Cortex of kidney (tissue), 1 donor: ENCODE measurements around the gene PNPLA5.
"Not testable (repeated sequence)": the region's sequence is repeated elsewhere in the genome, so short reads cannot be mapped to it uniquely, and the experiment has no call there.

Experiments used
- DNase-seq: peaks from one replicate; lab custom pipeline; 2025; lab: John Stamatoyannopoulos, UW

PNPLA5 gene, protein sequence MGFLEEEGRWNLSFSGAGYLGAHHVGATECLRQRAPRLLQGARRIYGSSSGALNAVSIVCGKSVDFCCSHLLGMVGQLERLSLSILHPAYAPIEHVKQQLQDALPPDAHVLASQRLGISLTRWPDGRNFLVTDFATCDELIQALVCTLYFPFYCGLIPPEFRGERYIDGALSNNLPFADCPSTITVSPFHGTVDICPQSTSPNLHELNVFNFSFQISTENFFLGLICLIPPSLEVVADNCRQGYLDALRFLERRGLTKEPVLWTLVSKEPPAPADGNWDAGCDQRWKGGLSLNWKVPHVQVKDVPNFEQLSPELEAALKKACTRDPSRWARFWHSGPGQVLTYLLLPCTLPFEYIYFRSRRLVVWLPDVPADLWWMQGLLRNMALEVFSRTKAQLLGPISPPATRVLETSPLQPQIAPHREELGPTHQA

DNA sequence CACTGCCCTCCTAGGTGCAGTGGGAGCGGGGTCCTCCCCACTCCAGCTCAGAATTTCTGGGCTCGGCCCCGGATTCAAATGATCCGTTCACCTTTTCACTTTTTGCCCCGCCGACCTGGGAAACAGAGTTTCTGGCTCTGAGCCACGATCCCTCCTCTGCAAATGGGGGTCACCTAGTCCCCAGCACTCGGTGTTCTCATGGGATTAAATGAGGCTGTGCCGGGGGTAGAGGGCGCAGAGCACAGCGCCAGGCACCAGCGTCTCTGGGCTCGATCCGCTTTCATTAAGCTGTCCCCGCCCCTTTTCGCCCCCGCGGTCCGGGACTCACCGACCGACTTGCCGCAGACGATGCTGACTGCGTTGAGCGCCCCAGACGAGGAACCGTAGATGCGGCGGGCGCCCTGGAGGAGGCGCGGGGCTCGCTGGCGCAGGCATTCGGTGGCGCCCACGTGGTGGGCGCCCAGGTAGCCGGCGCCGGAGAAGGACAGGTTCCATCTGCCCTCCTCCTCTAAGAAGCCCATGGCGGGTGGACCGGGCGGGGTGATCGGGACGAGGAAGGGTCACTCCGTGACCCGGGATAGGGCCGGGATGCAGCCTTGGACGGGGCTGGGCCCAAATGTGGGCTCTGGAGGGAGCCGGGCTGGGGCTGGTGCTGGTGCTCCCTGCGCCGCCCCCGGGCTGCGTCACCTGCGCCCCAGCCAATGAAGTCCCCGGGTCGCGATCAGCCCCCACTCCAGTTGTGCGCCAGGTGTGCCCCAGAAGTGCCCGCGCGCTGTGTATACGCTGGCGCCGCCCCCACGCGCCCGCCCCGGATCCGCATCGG lies at the start of gene PNPLA5:
TSS of gene PNPLA5 (minus strand) at position 654 of the 823 bp plus-strand sequence. CDS start at position 521, 133 bp downstream.
- no peak for DNase-seq

DNA sequence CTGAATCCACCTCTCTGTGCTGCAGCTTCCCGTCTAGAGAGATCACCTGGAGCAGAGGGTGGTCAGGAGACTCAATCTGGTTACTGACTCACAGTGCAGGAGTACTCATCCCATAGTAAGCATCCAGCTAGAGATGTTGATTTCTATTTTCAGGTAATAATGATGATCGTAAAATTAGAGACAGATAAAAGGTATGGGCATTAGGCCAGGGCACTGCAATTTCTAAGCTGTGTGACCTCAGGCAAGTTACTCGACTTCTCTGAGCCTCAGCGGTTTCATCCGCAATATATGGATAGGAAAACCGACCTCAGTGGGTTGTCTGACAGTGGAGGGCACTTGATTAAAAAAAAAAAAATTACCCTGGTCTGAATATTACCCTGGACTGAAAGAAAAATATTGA lies 49.6 kb upstream of the PNPLA5 start:
- no peak for DNase-seq

DNA sequence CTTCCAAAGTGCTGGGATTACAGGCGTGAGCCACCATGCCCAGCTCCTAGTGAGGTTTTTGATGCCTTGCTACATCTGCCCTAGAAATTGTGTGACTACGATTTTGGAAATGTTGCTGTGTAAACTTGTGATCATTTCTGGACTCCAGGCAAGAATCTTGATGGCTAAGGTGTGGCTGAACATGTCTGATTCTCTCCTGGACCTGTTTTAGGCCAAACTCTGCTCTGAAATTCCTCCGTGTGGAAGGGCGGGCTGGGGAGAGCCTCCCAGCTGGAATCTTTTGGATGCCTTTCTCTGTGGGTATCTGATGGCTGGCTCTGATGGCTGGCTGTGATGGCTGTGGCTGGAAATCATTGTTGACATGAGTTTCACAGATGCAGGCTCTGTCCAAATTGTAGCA lies 40.0 kb upstream of the PNPLA5 start:
- no peak for DNase-seq

DNA sequence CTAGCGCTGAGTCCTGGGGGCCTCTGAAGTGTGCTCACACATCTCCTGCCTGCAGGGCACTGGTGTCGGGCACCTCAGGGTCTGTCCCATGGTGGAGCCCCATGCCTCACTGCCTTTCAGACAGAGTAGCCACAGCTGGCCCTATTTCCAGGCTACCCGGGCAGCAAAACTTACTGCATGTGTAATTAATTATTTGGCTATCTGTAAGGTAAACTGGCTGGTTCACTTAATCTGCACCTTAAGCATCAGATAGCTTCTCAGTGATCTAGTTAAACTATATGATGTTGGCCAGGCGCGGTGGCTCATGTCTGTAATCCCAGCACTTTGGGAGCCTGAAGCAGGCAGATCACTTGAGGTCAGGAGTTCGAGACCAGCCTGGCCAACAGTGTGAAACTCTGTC lies 37.1 kb upstream of the PNPLA5 start:
- DNase-seq, result no peak

DNA sequence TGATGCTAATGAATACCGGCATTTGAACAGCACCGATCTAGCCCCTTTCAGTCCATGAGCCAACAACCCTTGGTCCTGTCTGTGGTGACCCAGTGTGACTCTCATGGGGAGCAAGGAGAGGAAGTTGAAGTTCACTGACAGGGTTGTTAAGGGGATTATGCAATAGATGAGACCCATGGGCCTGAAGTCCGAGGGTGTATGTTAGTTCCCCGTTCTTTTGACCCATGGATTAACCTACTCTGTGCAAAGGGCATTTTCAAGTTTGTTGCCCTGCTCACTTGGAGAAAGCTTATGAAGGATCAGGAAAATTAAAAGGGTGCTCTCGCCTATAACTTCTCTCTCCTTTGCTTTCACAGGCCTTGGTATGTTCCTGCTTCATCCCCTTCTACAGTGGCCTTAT lies 36.7 kb upstream of the PNPLA5 start:
- DNase-seq, result no peak

DNA sequence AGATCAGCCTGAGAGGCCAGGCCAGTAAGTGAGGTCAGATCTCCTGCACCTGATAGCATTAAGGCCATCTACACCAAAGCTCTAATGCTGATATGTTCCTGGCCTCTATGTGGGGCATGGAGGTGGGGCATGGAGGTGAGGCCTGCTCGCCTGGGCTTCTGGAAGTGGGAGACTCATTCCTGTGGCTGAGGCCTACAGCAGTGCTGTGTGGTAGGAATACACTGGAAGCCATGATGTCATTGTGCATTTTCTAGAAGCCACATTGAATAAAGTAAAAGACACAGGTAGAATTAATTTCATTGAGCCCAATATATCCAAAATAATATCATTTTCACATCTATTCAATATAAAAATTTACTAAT lies 34.5 kb upstream of the PNPLA5 start:
- DNase-seq, result no peak

DNA sequence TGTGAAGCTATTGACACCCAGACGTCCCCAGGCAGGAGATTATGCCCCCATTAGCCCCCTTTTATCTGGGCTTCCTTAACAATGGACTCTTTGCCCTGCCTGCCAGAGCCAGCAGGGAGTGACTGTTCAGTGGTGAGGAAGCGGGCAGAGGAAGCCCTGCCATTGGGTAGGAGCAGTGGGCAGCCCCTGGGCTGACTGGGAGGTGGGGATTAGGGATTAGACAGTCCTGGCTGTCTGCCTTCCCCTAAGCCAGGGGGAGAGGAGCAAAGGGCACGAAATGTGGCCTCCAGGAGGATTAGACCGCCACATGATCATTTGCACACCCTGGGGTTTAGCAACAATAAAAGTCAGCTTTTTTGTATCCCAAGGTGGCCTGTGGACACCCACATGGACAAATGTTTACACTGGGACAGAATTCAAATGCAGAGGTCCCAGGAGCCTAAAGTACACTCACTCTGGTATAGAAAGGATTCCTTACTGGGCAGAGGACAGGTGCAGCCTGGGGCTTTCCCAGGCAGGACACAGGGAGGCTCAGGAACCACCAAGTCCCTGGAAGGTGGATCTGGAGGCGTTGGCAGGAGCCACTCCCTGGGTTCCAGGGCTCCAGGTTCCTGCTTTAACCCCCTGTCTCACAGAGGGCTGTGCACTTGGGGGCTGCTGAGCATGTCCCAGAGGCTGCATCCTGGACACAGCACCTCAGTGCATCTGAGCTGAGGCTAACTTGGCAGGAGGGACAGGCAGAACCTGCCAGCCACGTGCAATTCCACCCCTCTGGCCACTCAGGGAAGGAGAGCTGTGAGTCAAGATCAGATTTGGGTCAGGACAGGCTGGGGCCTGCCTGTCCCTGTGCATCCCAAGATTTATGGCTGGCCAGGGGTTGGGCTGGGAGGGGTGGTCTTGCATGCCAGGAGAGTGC lies 33.9 kb upstream of the PNPLA5 start:
- no peak for DNase-seq

DNA sequence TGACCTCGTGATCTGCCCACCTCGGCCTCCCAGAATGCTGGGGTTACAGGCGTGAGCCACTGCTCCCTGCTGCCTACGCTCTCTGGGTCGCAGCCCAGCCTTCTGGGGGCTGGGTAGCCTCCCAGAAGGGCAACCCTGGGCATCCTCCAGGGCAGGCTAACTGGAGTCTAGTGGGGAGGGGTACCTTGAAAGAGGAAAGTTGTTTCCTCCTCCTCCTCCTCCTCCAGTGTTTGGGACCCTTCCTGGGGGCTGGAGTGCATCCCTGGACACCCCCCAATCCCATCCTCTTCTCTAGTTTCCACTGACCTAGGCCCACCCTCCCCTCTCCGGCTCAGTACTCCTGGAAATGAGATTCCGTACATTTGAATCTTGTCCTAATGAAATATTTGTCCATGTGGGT lies 33.1 kb upstream of the PNPLA5 start:
- no peak for DNase-seq

DNA sequence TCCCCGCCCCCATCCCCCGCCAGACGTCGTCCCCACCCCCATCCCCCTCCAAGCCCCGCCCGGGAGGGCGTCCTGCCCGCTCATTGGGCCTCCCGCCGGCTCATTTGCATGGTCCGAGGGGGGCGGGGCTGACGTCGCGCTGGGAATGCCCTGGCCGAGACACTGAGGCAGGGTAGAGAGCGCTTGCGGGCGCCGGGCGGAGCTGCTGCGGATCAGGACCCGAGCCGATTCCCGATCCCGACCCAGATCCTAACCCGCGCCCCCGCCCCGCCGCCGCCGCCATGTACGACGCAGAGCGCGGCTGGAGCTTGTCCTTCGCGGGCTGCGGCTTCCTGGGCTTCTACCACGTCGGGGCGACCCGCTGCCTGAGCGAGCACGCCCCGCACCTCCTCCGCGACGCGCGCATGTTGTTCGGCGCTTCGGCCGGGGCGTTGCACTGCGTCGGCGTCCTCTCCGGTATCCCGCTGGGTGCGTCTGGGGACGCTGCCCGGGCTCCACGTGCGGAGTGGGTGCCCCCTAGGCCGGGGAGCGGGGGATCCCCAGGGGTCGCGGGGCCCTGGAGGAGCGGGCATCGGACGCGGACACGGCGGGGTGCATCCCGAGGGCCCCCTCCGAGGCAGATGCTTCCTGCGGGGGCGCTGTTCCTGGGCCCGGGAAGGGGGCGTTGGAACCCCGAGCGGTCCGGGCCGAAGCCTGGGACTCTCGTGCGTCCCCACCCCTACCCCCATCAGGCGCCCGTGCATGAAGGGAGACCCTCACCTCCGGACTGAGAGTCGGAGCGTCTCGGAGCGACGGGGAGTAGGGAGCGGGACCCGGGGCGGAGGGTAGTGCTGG lies 32.0 kb upstream of the PNPLA5 start, which contains the start of gene PNPLA3:
TSS of gene PNPLA3 (plus strand) at position 175 of the 834 bp plus-strand sequence. CDS start at position 282, 107 bp downstream.
- no peak for DNase-seq

DNA sequence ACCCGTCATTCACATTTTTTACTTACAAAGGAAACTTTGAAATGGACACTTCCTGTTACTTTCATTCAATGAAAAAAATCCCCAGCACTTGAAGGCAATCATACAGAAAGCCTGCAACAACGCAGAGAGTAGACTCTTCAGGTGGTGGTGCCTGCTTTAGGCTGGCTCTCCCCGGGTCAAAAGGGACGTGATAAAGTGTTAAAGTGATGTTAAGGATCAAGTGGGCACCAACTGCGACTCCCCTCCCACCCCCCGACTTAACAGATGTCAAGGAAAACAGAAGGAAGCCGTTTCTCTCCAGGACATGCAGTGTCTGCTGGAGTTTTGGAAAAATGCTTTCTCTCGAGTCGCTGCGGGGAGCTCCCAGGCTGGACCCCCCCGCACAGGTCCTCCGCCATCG lies 31.4 kb upstream of the PNPLA5 start:
- DNase-seq, result no peak

DNA sequence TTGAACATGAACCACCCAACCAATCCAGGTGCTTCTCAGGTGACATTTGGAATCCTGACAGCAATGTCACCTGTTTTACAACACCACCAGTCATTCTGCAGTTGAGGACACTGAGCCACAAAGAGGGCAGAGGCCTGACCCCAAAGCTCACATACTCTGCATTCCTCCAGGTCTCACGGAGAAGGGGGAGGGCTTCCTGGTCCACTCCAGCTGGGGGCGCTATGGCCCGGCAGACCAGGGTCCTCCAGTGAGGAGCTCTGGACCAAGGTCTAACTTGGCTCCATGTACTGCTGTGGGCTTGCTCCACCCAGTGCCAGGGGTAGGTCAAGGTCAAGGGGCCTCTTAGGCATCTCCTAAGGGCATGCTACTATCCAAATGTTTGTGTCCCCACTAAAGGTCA lies 30.3 kb upstream of the PNPLA5 start:
- no peak for DNase-seq

DNA sequence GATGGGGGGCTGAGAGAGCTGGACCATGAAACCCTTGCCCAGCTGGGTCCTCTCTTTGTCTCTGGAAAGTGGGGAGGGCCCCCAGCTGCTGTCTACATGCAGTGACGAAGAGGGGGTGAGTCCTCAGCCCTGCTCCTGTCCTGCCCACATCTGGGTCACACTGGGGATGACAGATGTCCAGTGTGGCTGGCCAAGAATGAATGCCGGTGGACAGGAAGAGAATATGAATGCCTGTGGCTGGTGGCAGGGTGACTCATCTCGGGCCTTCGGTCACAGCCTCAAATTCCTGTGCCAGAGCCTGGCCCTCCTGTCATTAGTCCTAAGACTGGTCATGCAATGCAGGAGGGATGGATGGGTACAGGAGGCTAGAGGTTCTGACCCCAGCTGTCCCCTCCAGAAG lies 29.6 kb upstream of the PNPLA5 start:
- no peak for DNase-seq

DNA sequence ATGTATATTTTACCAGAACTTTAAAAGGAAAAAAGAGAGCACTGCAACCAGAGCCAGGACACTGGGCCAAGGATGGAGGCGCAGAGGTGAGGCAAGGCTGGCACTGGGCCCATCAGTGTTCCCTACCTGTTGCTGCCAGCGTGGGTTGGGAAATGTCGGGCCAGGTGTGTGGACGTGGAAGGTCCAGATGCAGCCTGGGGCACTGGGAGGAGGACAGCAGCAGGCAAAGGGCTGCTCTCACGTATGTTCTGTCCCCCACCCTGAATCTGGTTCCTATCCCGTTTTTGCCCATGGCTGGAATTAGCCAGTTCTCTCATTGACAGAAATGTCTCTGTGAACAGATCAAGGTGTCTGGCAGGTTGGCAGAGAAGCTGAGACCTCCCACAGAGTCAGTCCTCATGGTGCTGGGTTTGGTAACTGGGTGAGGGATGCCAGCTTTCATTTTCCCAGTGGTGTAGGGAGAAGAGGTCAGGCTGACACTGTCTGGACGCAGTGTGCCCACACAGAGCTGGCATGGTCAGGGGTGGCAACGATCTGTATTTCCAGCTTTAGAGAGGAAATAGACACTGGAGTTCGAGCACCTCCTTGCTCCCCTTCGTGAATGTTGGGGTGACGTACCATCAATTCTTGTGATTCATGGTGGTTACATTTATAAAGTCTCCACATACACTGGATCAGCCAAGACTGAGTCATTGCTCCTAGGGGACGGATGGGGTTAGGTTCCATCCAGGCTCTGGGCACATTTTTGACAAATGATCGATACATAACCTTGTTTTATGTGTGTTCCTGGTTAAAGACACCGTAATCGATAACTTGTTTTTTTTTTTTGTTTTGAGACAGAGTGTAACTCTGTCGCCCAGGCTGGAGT lies 27.5 kb upstream of the PNPLA5 start:
- DNase-seq, result no peak

DNA sequence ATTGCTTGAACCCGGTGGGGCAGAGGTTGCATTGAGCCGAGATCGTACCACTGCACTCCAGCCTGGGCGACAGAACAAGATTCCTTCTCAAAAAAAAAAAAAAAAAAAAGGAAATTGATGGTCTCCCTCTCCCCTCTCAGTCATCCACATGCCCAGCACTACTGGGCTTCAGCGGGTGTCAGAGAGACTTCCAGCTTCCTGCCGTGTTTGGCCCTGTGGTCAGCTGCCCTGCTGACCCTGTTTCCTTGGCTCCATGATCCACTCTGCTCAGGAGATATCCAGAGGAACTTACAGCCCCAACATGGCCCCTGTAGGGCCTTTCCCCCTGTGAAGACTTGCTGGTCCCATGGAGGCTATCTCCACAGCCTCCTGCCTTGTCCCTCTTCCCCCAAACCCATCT lies 25.7 kb upstream of the PNPLA5 start:
- DNase-seq, result no peak

DNA sequence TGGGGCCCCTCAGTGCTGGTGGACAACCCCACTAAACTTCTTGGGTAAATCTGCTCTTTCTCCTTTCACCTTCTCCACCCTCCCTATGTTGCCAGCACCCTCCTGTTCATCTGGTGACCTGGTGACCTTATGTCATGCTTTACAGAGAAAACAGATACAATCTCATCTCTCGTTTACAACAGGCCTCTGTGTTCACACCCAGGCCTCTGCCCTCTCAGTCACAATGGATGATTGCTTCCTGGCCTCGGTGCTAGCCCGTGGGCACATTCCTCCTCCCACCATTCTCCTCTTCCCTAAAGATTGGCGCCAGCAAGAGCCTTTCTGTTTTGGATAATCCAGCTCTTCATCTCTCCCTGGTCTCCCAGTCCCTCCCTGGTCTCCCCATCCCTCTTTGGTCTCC lies 19.5 kb upstream of the PNPLA5 start:
- DNase-seq, result no peak

DNA sequence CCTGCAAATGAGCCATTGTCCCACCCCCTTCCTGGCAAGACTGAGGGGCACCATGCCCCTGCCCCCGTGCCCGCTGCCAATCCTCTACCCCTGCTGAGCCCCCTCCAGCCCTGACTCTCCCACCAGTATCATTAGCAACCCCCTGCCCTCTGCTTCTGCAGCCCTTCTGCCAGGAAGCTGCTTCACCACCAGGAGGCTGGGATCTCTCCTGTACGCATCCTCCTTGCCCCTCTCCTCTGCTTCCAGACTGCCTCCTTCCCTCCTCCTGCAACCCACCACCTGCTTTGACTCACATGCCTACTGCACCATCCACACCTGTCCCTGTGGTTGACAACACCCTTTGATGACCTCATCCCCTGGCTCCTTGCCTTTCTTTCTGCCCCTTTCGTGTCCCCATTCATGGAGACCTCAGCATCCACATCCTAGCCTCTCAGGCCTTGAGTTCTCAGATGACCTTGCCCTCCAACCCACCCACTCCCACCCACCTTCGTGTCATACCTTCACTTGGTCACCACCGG lies 18.4 kb upstream of the PNPLA5 start:
- no peak for DNase-seq

DNA sequence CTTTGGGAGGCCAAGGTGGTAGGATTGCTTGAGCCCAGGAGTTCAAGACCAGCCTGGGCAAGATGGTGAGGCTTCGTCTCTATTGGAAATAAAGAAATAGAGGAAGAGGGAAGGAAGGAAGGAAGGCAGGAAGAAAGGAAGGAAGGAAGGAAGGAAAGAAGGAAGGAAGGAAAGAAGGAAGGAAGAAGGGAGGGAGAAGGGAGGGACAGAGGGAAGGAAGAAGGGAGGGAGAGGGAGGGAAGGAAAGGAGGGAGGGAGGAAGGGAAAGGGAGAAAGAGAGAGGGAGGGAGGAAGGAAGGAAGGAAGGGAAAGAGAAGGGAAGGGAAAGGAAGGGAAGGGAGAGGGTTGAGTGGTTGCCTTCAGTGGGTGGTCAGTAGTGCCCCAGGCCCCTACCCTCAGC lies 17.9 kb upstream of the PNPLA5 start:
- no peak for DNase-seq

DNA sequence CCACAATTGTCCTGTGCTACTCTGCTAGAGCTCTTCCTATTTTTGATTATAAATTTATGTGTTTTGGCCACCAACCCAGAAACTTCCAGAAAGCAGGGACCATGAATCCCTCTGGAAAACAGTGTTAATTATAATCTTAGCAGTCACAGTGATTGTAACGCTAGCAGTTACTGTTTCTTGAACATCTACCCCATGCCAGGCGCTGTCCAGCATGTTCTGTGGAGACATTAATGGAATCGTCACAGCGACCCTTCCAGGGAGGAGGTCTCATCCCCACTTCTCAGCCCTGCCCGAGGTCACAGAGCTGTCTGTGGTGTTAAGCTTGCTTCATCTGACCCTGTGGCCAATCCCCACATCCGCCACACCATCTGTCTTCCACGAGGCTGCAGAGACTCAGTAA lies 13.9 kb upstream of the PNPLA5 start:
- no peak for DNase-seq

DNA sequence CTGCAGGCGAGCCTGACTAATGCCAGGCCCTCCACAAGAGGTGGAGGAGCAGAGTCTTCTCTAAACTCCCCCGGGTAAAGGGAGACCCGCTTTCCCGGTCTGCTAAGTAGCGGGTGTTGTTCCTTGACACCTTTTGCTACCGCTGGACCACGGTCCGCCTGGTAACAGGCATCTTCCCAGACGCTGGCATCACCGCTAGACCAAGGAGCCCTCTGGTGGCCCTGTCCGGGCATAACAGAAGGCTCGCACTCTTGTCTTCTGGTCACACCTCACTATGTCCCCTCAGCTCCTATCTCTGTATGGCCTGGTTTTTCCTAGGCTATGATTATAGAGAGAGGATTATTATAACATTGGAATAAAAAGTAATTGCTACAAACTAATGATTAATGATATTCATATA lies 12.6 kb upstream of the PNPLA5 start:
- not testable (repeated sequence) for DNase-seq

DNA sequence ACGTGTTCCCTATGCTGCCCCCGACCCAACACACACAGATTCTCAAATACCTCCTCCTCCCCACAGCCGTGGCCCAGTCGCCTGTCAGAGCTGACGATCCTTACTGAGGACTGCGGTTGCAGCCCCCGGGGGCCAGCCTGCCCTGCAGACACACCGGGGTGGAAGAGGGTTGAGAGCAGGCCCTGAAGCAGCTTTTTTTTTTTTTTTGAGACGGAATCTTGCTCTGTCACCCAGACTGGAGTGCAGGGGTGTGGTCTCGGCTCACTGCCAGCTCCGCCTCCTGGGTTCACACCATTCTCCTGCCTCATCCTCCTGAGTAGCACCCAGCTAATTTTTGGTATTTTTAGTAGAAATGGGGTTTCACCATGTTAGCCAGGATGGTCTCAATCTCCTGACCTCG lies 11.2 kb upstream of the PNPLA5 start:
- not testable (repeated sequence) for DNase-seq
